Stimulated activated CD4-positive, alpha-beta T cell treated with anti-CD3 and anti-CD28 coated beads, Interleukin-4, amount 100 ng/mL, for 24 hours (primary cell): ENCODE results near the gene GPR108.
"Not testable (repeated sequence)": the region's sequence is repeated elsewhere in the genome, so short reads cannot be mapped to it uniquely, and the experiment has no call there.

Source experiments
- DNase-seq: peaks from one replicate; pipeline ENCODE4 v3.0.0-alpha.2; 2020

GPR108 gene

DNA sequence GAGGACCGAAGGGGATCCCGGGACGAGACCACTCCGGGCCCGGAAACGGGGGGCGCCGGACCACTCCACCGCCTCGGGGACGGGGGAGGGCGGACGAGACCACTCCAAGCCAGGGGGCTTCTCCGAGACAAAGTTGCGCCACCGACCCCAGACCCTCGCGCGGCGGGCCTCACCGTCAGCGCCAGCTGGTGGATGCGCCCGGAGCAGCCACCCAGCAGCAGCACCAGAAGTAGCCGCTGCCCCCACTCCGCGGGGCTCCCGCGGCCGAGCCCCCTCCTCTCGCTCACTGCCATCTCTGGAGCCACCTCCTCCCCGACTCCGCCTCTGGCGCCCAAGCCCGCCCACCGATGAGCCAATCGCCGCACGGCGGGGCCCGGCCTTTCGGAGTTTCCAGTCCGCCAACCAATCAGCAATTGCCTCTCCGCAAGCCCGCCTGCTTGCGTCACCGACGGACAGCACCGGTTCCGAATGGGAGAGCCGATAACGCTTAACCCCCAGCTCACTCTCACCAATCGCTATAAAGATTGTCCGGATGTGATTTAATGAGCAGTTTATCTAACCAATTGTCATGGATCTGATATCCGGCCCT, at the start of gene GPR108:
GPR108 (minus strand) TSS at position 297 of the 589 bp plus-strand sequence; CDS start at position 293, 4 bp downstream.
- peak; percentile 99 for DNase-seq

- DNase-seq, result no peak
Measured at GRCh38 chr19:6779206-6779605, 41.8 kb upstream of the GPR108 start.

- DNase-seq, result no peak
Measured at GRCh38 chr19:6778386-6778785, 41.0 kb upstream of the GPR108 start.

GRCh38 chr19:6777434-6777833, 40.1 kb upstream of the GPR108 start:
- DNase-seq, result no peak

GRCh38 chr19:6776999-6777398, 39.6 kb upstream of the GPR108 start:
- no peak for DNase-seq

DNA sequence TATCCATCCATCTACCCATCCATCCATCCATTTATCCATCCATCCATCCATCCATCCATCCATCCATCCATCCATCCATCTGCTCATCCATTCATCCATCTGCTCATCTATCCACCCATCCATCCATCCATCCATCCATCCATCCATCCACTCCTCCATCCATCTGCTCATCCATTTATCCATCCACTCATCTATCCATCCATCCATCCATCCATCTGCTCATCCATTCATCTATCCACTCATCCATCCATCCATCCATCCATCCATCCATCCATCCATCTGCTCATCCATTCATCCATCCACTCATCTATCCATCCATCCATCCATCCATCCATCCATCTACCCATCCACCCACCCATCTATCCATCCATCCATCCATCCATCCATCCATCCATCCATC, 38.7 kb upstream of the GPR108 start:
- not testable (repeated sequence) for DNase-seq

DNA sequence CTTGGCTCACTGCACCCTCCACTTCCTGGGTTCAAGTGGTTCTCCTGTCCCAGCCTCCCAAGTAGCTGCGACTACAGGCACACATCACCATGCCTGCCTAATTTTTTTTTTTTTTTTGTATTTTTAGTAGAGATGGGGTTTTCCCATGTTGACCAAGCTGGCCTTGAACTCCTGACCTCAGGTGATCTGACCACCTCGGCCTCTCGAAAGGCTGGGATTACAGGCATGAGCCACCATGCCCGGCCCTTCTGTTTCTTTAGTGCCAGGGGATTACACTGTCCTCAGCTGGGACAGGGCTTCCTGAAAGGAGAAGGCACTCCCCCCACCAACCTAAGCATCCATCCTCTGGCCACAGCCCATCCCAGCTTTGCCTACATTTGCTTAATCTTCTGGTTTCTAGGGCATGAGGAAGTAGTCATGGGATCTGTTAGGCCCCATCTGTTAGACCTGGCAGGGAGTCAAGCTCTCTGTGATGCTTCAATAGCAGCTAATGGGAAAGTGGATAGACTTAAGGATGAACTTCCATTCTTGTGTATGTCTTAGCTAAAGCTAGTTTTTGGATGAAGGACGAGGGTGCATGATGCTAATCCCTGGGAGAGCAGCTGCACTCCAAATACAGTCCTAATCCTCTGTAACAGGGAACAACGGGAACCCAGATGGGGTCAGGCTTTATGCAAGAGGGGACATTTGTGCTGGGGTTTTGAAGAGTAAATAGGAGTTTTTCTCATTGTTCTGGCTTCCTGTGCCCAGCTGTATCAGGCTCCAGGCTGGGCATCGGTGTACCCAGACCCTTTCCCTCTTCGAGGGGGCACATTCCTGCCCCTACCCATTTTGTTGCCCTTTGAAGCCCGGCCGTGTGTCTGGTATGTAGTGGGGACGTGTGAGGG, 37.7 kb upstream of the GPR108 start:
- DNase-seq, result no peak

GRCh38 chr19:6773323-6773931, 36.0 kb upstream of the GPR108 start:
- DNase-seq, result peak; percentile 75

- DNase-seq, result no peak
Measured at GRCh38 chr19:6772866-6773322, 35.5 kb upstream of the GPR108 start.

DNA sequence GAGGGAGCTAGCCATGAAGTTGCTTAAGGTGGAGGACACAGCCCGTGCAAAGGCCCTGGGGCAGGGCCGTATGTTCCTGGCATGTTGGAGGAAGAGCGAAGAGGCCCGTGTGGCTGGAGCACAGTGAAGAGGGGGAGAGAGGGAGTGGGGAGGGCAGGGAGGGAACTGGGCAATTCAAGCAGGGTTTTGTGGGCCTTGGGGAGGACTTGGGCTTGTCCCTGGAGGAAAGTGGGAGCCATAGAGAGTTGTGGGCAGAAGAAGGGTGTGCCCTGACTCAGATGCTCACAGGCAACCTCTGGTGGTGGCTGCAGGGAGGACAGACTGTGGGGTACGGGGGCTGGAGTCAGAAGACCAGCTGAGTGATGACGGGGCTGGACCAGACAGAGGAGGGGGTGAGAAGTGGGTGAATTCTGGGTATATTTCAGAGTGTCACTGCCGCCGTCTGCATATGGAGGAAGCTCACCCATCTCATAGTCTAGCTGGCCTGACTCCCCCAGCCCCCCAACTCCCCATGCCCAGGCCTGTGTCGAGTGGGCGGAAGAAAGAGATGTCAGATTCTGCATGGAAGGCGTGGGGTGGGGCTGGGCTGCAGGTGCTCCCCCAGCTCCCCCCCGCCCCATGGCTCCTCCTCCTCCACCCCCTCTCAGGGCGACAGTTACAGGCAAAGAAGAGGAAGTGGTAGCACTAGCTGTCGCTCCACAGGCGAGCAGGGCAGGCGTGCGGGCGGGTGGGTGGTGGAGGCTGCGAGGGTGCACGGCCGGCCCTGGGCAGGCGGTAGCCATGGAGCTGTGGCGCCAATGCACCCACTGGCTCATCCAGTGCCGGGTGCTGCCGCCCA, 34.9 kb upstream of the GPR108 start, which contains the start of gene VAV1:
VAV1 (plus strand) TSS at position 681 of the 838 bp plus-strand sequence; CDS start at position 781, 100 bp downstream.
- peak; percentile 74 for DNase-seq

GRCh38 chr19:6771648-6772027, 34.3 kb upstream of the GPR108 start:
- not testable (repeated sequence) for DNase-seq

- DNase-seq, result no peak
Measured at GRCh38 chr19:6769006-6769619, 31.7 kb upstream of the GPR108 start.

DNA sequence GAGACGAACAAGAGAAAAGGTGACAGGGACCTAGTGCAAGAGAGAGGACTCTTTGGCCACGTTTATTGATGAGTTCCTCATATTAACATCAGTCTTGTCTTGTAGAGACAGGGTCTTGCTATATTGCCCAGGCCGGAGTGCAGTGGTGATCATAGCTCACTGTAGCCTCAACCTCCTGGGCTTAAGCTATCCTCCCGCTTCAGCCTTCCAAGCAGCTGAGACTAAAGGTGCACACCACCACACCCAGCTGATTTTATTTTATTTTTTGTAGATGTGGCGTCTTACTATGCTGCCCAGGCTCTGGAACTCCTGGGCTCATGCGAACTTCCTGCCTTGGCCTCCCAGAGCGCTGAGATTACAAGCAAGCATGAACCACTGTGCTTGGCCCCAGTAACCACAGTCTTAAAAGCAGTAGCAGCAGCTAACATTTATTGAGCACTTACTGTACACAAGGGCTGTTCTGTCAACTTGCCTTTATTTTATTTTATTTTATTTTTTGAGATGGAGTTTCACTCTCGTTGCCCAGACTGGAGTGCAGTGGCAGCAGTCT, 30.9 kb upstream of the GPR108 start:
- no peak for DNase-seq

DNA sequence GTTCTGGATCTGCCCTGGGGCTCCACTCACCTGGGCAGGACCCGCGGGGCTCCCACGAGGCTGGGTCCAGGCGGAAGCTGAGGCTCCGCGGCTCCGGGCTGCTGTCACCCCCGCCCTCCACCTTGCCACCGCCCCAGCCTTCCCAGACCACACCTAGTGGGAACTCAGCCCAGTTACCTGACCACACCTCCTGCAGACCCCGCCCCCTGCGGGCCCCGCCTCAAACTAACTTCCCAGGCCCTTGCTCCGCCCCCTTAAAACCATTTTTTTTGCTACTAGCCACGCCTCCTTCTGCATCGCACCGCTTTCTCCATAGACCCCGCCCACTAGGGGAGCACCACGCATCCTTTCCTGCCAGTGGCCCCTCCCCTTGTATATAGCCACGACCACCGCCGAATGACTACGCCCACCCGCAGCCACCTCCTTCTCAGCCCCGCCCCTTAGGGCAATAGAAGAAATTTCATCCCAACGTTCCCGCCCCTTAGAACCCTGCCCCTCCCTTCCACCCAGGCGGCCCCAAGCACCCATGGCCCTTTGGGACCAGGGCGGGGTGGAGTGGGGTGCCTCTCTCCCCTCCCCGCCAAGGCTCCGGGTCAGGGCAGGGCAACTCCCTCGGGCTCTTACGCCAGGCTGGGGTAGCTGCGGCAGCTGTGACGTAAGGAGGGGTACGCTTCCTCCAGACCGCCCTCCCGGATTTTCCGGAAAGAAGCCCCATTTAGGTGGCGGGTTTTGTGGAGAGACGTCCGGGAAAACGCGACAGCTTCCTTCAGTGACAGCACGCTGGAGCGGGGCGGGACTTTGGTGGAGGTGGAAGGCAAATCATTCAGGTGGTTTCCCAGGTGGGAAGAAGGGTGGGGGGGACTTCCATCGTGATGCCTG, 30.2 kb upstream of the GPR108 start, which contains the start of gene SH2D3A:
SH2D3A (minus strand) TSS at position 79 of the 879 bp plus-strand sequence. CDS start 3,687 bp downstream, outside the sequence.
- DNase-seq, result peak; percentile 94

DNA sequence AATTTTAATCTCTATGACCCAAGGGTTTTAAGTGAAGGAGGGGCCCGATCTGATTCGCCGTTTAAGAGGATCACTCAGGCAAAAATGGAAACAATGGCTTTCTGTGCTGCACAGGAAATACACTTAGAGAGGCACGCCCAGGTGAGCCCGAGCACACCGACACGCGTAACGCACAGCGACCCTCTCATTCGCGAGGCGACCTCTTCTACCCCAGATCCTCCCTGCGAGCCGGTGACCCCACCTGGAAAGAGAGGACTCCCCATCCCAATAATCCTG, 29.6 kb upstream of the GPR108 start:
- no peak for DNase-seq

GRCh38 chr19:6766357-6767080, 29.1 kb upstream of the GPR108 start:
- DNase-seq, result peak; percentile 17

DNA sequence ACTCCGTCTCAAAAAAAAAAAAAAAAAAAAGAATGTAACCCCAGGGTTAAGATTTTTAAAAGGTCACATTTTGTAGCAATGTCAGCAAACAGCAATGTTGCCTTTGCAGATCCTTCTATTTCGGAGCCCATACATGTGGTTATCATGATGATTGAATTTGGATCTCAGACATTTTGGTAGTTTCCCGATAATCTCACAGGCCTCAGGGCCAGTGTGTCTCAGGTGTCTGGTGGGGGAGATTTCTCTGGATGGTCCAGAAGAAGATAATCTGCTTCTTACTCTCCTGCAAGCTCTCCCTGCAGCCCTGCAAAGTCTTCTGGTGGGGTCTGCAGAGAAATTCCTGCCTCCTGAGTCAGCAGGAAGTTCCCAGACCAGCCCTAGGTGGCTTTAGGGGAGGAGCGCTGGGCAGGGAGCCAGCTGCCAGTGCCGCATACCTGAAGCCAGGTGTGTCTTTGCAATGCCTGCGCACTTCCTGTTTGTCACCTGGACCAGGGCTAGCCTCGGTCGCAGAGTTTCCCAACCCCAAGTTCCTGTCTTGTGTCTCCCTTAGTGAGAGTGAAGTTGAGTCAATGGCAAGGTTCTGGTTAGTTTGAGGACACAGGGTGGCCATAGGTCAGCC, 28.5 kb upstream of the GPR108 start:
- no peak for DNase-seq

DNA sequence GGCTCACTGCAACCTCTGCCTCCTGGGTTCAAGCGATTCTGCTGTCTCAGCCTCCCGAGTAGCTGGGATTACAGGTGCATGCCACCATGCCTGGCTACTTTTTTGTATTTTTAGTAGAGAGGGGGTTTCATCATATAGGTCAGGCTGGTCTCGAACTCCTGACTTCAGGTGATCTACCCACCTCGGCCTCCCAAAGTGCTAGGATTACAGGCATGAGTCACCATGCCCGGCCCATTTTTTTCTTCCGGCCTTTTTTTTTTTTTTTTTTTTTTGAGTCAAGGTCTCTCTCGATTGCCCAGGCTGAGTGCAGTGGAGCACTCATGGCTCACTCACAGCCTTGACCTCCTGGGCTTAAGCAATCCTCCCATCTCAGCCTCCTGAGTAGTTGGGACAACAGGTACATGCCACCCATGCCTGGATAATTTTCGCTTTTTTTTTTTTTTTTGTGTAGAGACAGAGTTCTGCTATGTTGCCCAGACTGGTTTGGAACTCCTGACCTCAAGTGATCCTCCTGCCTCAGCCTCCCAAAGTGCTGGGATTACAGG, 24.9 kb upstream of the GPR108 start:
- not testable (repeated sequence) for DNase-seq

DNA sequence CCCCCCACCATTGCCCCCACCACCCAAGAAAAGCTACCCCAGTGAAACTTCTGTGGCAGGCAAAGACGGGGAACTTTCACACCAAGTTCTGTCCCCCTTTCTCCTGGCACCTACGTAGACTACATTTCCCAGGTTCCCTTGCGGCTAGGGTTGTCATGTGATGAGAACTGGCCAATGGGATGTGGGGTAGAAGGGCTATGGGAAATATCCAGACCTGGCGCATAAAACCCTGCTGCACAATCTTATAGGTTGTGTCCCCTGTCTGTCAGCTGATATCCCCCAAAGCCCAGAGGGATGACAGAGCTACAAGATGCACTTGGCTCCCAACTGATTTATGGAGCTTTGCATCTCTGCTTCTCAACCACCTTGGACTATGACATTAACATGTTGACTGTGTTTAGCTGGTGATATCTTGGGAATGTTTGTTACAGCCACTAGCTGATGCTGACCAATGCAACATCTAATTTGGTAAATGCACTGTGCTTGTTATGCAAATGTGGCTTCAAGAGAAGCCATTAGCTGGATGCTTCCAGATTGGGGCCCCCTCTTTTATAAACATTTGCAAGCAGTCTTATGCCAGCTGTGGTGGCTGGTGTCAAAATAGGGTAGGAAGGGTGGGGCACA, 23.8 kb upstream of the GPR108 start:
- peak; percentile 42 for DNase-seq
